Panc1 (cell line): ENCODE measurements around the gene DHX34. TPM values are rescaled to one million over a fixed set of nuclear protein-coding genes. Genes with fewer than 3 reads are reported as not detected.

Experiments
- ATAC-seq: fragments of 200-7000 bp; cut with Tn5 transposase; 2 replicates; pipeline ENCODE4 v1.9.1; 2020; ENCODE audit warnings: mild to moderate bottlenecking, moderate library complexity
- BruUV-seq: library from RNA; stranded (reverse); fragments of 400-500 nt; replicated peaks from 2 replicates; lab custom pipeline; 2021; lab: Mats Ljungman, UMichigan
- CTCF ChIA-PET: fragments of 300-600 bp; sonication (Branson Sonifier 250); formaldehyde crosslinking; loops from one replicate; lab custom pipeline; 2022; ENCODE audit warnings: antibody characterized with exemption; lab: Charles Lee
- POLR2A ChIA-PET: fragments of 300-600 bp; sonication (Branson Sonifier 250); formaldehyde crosslinking; loops from one replicate; lab custom pipeline; 2022; ENCODE audit warnings: antibody characterized with exemption; lab: Charles Lee
- DNase-seq: peaks from one replicate; pipeline ENCODE4 v3.0.0-alpha.2; 2010; ENCODE audit warnings: low read depth, low spot score
- H3K27ac ChIP-seq: 2 replicates; pipeline ENCODE4 v1.5.1; 2011; ENCODE audit warnings: mild to moderate bottlenecking, low read length, inconsistent platforms
- H3K27me3 ChIP-seq: fragments of 200-500 bp; sonication (Bioruptor generic); 2 replicates; pipeline ENCODE4 v1.6.0; 2014; ENCODE audit warnings: low read length, inconsistent platforms; ENCODE audit not compliant: control insufficient read depth, insufficient read depth
- H3K36me3 ChIP-seq: fragments of 200-500 bp; sonication (Bioruptor generic); 2 replicates; pipeline ENCODE4 v1.5.1; 2014; ENCODE audit warnings: inconsistent platforms, mild to moderate bottlenecking, low read length, moderate library complexity; ENCODE audit not compliant: control insufficient read depth, insufficient read depth
- H3K4me1 ChIP-seq: 2 replicates; pipeline ENCODE4 v1.5.1; 2011; ENCODE audit warnings: inconsistent platforms, mild to moderate bottlenecking, low read length, moderate library complexity; ENCODE audit not compliant: control insufficient read depth, insufficient read depth
- H3K4me3 ChIP-seq, 2 experiments: 2 replicates each; pipeline ENCODE4 v1.5.1; 2011 to 2012; ENCODE audit warnings: low read depth in 2 of 2, low read length in 2 of 2, mild to moderate bottlenecking in 2 of 2, inconsistent platforms in 1 of 2, moderate library complexity in 1 of 2
- H3K9me3 ChIP-seq: fragments of 200-500 bp; sonication (Bioruptor generic); 2 replicates; pipeline ENCODE4 v1.5.1; 2014; ENCODE audit warnings: low read depth, mild to moderate bottlenecking, inconsistent platforms, low read length, moderate library complexity; ENCODE audit not compliant: control insufficient read depth, insufficient read depth
- POLR2AphosphoS5 ChIP-seq: IDR thresholded peaks from 2 replicates; pipeline ENCODE4 v1.6.1; 2012; ENCODE audit warnings: mild to moderate bottlenecking, low read depth, low read length, moderate library complexity
- SIN3A ChIP-seq: IDR thresholded peaks from 2 replicates; pipeline ENCODE4 v1.6.1; 2012; ENCODE audit warnings: low read depth, mild to moderate bottlenecking, low read length, moderate library complexity, borderline replicate concordance; ENCODE audit not compliant: insufficient read depth
- TCF7L2 ChIP-seq: IDR thresholded peaks from 2 replicates; pipeline ENCODE4 v1.6.1; 2011; ENCODE audit warnings: mild to moderate bottlenecking, low read depth, low read length, inconsistent platforms
- in situ Hi-C: cut with HindIII; loops from 2 replicates; pipeline ENCODE4 v1.10.0; 2016; ENCODE audit warnings: low sequenced_read_pairs, low pct_unique_long_range_greater_than_20kb
- intact Hi-C: fragments of 100-400 bp; cut with micrococcal nuclease; formaldehyde crosslinking; loops from one replicate; pipeline ENCODE4 v1.10.0; 2022; ENCODE audit not compliant: unreplicated experiment
- total RNA-seq: library from RNA; stranded (reverse); gene quantifications from one replicate; pipeline ENCODE4 v1.2.1, GENCODE V29; 2021; ENCODE audit not compliant: unreplicated experiment
- TF ChIP-seq, protein P1 (sequence below), 2 experiments: IDR thresholded peaks; 2 replicates each; pipeline ENCODE4 v1.6.1; 2011 to 2012; ENCODE audit warnings: low read depth in 2 of 2, control low read depth in 1 of 2, low read length in 1 of 2, mild to moderate bottlenecking in 1 of 2, moderate library complexity in 1 of 2; ENCODE audit not compliant: insufficient read depth in 1 of 2
- TF ChIP-seq, protein P2 (sequence below): fragments of 450-650 bp; IDR thresholded peaks from 2 replicates; pipeline ENCODE4 v1.5.1; 2017; ENCODE audit warnings: mild to moderate bottlenecking

DHX34 gene
- total RNA-seq, 1 experiment from 2014 or later = 29.2 TPM

DNA sequence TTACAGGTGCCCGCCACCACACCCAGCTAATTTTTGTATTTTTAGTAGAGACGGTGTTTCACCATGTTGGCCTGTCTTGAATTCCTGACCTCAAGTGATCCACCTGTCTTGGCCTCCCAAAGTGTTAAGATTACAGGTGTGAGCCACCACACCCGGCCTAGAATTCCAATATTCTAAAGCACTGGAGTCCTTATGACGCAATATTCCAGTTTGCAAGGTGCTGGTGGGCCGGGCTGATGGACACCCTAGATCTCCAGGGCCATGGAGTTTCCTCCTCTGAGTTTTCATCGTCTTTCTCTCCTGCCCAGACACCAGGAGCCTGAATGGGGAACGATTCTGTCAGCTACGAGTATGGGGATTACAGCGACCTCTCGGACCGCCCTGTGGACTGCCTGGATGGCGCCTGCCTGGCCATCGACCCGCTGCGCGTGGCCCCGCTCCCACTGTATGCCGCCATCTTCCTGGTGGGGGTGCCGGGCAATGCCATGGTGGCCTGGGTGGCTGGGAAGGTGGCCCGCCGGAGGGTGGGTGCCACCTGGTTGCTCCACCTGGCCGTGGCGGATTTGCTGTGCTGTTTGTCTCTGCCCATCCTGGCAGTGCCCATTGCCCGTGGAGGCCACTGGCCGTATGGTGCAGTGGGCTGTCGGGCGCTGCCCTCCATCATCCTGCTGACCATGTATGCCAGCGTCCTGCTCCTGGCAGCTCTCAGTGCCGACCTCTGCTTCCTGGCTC is 8.5 kb upstream of the DHX34 start:
- no TSS peak for BruUV-seq
- Histone ChIP-seq H3K4me3 (no peak overlapping the region), H3K4me1 (no peaks in the 10 kb centered on the region), H3K36me3 (no peaks in the 10 kb centered on the region), H3K9me3 (no peaks in the 10 kb centered on the region), H3K27me3 (no peaks in the 10 kb centered on the region), H3K27ac (no peak overlapping the region)
- TF ChIP-seq SIN3A (no peak), TCF7L2 (no peak), POLR2AphosphoS5 (no peak)
- TF ChIP-seq, protein P1, sequence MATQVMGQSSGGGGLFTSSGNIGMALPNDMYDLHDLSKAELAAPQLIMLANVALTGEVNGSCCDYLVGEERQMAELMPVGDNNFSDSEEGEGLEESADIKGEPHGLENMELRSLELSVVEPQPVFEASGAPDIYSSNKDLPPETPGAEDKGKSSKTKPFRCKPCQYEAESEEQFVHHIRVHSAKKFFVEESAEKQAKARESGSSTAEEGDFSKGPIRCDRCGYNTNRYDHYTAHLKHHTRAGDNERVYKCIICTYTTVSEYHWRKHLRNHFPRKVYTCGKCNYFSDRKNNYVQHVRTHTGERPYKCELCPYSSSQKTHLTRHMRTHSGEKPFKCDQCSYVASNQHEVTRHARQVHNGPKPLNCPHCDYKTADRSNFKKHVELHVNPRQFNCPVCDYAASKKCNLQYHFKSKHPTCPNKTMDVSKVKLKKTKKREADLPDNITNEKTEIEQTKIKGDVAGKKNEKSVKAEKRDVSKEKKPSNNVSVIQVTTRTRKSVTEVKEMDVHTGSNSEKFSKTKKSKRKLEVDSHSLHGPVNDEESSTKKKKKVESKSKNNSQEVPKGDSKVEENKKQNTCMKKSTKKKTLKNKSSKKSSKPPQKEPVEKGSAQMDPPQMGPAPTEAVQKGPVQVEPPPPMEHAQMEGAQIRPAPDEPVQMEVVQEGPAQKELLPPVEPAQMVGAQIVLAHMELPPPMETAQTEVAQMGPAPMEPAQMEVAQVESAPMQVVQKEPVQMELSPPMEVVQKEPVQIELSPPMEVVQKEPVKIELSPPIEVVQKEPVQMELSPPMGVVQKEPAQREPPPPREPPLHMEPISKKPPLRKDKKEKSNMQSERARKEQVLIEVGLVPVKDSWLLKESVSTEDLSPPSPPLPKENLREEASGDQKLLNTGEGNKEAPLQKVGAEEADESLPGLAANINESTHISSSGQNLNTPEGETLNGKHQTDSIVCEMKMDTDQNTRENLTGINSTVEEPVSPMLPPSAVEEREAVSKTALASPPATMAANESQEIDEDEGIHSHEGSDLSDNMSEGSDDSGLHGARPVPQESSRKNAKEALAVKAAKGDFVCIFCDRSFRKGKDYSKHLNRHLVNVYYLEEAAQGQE (IDR thresholded peaks at IDR 0.05; ENCODE audit: insufficient read depth in 1 of 2, low read depth in 2 of 2, low read length in 1 of 2) = no peak
- TF ChIP-seq, protein P2, sequence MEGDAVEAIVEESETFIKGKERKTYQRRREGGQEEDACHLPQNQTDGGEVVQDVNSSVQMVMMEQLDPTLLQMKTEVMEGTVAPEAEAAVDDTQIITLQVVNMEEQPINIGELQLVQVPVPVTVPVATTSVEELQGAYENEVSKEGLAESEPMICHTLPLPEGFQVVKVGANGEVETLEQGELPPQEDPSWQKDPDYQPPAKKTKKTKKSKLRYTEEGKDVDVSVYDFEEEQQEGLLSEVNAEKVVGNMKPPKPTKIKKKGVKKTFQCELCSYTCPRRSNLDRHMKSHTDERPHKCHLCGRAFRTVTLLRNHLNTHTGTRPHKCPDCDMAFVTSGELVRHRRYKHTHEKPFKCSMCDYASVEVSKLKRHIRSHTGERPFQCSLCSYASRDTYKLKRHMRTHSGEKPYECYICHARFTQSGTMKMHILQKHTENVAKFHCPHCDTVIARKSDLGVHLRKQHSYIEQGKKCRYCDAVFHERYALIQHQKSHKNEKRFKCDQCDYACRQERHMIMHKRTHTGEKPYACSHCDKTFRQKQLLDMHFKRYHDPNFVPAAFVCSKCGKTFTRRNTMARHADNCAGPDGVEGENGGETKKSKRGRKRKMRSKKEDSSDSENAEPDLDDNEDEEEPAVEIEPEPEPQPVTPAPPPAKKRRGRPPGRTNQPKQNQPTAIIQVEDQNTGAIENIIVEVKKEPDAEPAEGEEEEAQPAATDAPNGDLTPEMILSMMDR = no peak
- DNase-seq (no peak), ATAC-seq (no peak)
- intact Hi-C loops = no loop called here
- ChIA-PET CTCF (interaction anchor here (0.5 kb wide), 1 partner anchor 8 kb away, joined by 5 read pairs; the partner anchor contains the start of gene DHX34), POLR2A (no interaction called here)
- in situ Hi-C loops = no loop called here

DNA sequence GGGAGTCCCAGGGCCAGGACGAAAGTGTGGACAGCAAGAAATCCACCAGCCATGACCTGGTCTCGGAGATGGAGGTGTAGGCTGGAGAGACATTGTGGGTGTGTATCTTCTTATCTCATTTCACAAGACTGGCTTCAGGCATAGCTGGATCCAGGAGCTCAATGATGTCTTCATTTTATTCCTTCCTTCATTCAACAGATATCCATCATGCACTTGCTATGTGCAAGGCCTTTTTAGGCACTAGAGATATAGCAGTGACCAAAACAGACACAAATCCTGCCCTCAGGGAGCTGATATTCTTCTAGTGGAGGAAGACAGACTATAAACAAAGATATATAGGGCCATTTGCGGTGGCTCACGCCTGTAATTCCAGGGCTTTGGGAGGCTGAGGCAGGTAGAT is 7.4 kb upstream of the DHX34 start:
- intact Hi-C loops = no loop called here
- POLR2A ChIA-PET = no interaction called here

More for the DNA sequence above, 7.4 kb upstream of the DHX34 start:
- no peaks in the 10 kb centered on the region for H3K4me1 ChIP-seq
- H3K4me3 ChIP-seq = no peak overlapping the region
- H3K9me3 ChIP-seq = no peaks in the 10 kb centered on the region
- no peaks in the 10 kb centered on the region for H3K27me3 ChIP-seq
- ATAC-seq = no peak
- in situ Hi-C loops = no loop called here
- DNase-seq = no peak
- H3K36me3 ChIP-seq = no peaks in the 10 kb centered on the region
- TF ChIP-seq, protein P1 (IDR thresholded peaks at IDR 0.05; ENCODE audit: insufficient read depth in 1 of 2, low read depth in 2 of 2, low read length in 1 of 2) = no peak
- TF ChIP-seq SIN3A (no peak), TCF7L2 (no peak), POLR2AphosphoS5 (no peak)
- TF ChIP-seq, protein P2 = no peak
- H3K27ac ChIP-seq = no peak overlapping the region
- CTCF ChIA-PET = interaction anchor here (0.6 kb wide), 1 partner anchor 46 kb away, joined by 3 read pairs; no protein-coding TSS in a partner anchor
- no TSS peak for BruUV-seq
